KOPT-K1 (cell line): ENCODE measurements around the gene TMEM132C.

Source experiments
- H3K27ac ChIP-seq: fragments of 200-600 bp; sonication (generic); 2 replicates; pipeline ENCODE4 v1.5.1; 2016; ENCODE audit warnings: antibody characterized with exemption, mild to moderate bottlenecking, low read depth, low read length; ENCODE audit not compliant: poor library complexity, severe bottlenecking
- H3K36me3 ChIP-seq: fragments of 200-600 bp; sonication (generic); 2 replicates; pipeline ENCODE4 v1.5.1; 2017; ENCODE audit warnings: antibody characterized with exemption, mild to moderate bottlenecking, low read length, moderate library complexity; ENCODE audit not compliant: insufficient read depth
- H3K9me3 ChIP-seq: fragments of 200-600 bp; sonication (generic); 2 replicates; pipeline ENCODE4 v1.5.1; 2017; ENCODE audit warnings: antibody characterized with exemption, low read length, mild to moderate bottlenecking; ENCODE audit not compliant: insufficient read depth, poor library complexity, severe bottlenecking

Gene TMEM132C

DNA sequence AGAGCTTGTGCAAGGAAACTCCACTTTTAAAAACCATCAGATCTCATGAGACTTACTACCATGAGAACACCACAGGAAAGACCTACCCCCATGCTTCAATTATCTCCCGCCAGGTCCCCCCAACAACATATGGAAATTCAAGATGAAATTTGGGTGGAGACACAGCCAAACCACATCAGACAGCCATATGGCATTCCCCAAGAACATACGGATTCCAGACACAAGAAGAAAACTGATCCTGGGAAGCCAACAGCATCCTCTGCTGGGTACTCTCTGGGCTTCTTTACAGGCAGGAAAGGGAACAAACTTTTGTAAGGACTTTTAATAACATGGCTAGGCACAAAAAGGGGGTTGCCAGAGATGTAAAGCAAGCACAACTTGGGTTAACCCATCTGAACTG is 127.2 kb downstream of the TMEM132C start:
- Histone ChIP-seq H3K27ac (no peak overlapping the region), H3K36me3 (no peaks in the 10 kb centered on the region), H3K9me3 (peaks cover 6% of the 10 kb centered on the region)

- Histone ChIP-seq H3K9me3 (no peaks in the 10 kb centered on the region), H3K27ac (no peak overlapping the region), H3K36me3 (no peaks in the 10 kb centered on the region)
Measured at GRCh38 chr12:128399253-128399652, 132.3 kb downstream of the TMEM132C start.

- Histone ChIP-seq H3K36me3 (no peaks in the 10 kb centered on the region), H3K9me3 (peaks cover 6% of the 10 kb centered on the region), H3K27ac (no peak overlapping the region)
Measured at GRCh38 chr12:128402486-128403243, 135.7 kb downstream of the TMEM132C start.

GRCh38 chr12:128408669-128409068 is 141.7 kb downstream of the TMEM132C start:
- Histone ChIP-seq H3K27ac (no peak overlapping the region), H3K9me3 (peaks cover 6% of the 10 kb centered on the region), H3K36me3 (no peaks in the 10 kb centered on the region)

- Histone ChIP-seq H3K9me3 (peaks cover 5% of the 10 kb centered on the region), H3K36me3 (no peaks in the 10 kb centered on the region), H3K27ac (no peak overlapping the region)
Measured at GRCh38 chr12:128415036-128415560, 148.1 kb downstream of the TMEM132C start.

DNA sequence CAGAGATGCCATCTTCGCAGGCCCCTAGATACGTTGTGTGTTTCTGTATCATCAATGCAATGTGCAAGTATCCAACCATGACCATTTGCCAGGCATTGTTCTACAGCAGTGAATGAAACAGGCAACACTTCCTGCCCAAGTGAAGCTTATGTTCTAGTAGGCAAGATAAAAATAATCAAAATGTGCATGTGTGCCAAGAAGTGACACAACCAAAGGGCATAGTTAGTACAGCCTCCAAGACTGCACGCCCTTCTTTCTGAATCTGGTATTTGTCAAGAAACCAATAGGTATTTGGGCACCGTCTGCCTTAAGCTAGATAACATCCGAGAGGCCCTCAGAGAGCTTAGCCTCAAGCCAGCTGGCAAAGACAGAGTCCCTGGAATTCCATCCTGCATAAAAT is 152.0 kb downstream of the TMEM132C start:
- H3K36me3 ChIP-seq: no peaks in the 10 kb centered on the region
- peaks cover 5% of the 10 kb centered on the region for H3K9me3 ChIP-seq
- H3K27ac ChIP-seq: no peak overlapping the region

GRCh38 chr12:128420163-128420562 is 153.2 kb downstream of the TMEM132C start:
- no peaks in the 10 kb centered on the region for H3K36me3 ChIP-seq
- H3K9me3 ChIP-seq: peaks cover 4% of the 10 kb centered on the region

DNA sequence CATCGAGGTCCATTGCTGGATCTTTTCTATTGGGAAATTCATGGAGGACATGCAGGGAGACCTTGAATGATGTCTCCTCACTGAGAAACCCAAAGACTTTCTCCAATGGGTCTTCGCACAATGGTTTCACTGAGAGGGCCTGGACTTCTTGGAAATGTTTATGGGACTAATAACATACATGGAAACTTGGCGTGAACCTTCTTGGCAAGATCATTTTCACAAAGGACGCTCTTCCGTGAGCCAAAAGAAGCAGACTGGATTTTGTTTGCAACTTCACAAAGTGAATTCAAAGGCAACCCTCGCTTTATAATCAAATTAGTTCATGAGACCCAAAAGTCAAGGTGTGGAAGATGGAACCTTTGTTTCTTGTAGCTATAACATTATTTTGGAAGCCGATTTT is 154.4 kb downstream of the TMEM132C start:
- no peaks in the 10 kb centered on the region for H3K36me3 ChIP-seq
- no peaks in the 10 kb centered on the region for H3K9me3 ChIP-seq
- H3K27ac ChIP-seq: no peak overlapping the region

More at GRCh38 chr12:128420163-128420562, 153.2 kb downstream of the TMEM132C start:
- no peak overlapping the region for H3K27ac ChIP-seq

GRCh38 chr12:128423205-128423604 is 156.2 kb downstream of the TMEM132C start:
- Histone ChIP-seq H3K36me3 (no peaks in the 10 kb centered on the region), H3K9me3 (no peaks in the 10 kb centered on the region), H3K27ac (no peak overlapping the region)

DNA sequence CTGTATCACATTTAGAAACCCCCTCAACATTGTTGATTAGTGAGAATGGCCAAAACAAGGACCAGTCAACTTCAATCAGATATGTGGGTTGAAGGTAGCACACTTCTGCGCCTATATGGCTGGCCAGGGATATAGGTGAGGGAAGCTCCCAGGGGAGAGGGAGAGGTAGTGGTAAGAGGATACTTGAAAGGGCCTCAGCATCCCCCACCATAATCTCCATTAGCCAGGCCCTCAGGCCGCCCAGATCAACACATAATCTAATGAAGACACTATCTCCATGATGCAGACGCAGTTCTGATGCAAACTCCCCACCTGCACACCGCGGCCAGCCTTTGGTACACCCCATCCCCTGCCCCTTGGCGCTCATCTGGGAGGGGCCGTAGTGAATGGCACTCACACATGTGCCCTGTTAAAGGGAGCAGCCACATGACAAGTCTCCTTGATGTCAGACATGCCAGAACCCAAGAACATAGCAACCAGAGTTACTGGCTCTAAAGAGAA is 158.0 kb downstream of the TMEM132C start:
- Histone ChIP-seq H3K27ac (no peak overlapping the region), H3K9me3 (no peaks in the 10 kb centered on the region), H3K36me3 (no peaks in the 10 kb centered on the region)

GRCh38 chr12:128425666-128426331 is 158.8 kb downstream of the TMEM132C start:
- no peak overlapping the region for H3K27ac ChIP-seq
- no peaks in the 10 kb centered on the region for H3K36me3 ChIP-seq

GRCh38 chr12:128426511-128426910 is 159.5 kb downstream of the TMEM132C start:
- H3K27ac ChIP-seq: no peak overlapping the region
- no peaks in the 10 kb centered on the region for H3K9me3 ChIP-seq
- no peaks in the 10 kb centered on the region for H3K36me3 ChIP-seq

More at GRCh38 chr12:128425666-128426331, 158.8 kb downstream of the TMEM132C start:
- H3K9me3 ChIP-seq: no peaks in the 10 kb centered on the region

- no peaks in the 10 kb centered on the region for H3K36me3 ChIP-seq
- no peak overlapping the region for H3K27ac ChIP-seq
- no peaks in the 10 kb centered on the region for H3K9me3 ChIP-seq
Measured at GRCh38 chr12:128439796-128440195, 172.8 kb downstream of the TMEM132C start.

- H3K27ac ChIP-seq: no peak overlapping the region
- no peaks in the 10 kb centered on the region for H3K9me3 ChIP-seq
- no peaks in the 10 kb centered on the region for H3K36me3 ChIP-seq
Measured at GRCh38 chr12:128442096-128442495, 175.1 kb downstream of the TMEM132C start.

GRCh38 chr12:128444598-128444997 is 177.6 kb downstream of the TMEM132C start:
- no peaks in the 10 kb centered on the region for H3K36me3 ChIP-seq
- H3K27ac ChIP-seq: no peak overlapping the region
- H3K9me3 ChIP-seq: no peaks in the 10 kb centered on the region
